ENCODE results near the gene CCNY.

DNA sequence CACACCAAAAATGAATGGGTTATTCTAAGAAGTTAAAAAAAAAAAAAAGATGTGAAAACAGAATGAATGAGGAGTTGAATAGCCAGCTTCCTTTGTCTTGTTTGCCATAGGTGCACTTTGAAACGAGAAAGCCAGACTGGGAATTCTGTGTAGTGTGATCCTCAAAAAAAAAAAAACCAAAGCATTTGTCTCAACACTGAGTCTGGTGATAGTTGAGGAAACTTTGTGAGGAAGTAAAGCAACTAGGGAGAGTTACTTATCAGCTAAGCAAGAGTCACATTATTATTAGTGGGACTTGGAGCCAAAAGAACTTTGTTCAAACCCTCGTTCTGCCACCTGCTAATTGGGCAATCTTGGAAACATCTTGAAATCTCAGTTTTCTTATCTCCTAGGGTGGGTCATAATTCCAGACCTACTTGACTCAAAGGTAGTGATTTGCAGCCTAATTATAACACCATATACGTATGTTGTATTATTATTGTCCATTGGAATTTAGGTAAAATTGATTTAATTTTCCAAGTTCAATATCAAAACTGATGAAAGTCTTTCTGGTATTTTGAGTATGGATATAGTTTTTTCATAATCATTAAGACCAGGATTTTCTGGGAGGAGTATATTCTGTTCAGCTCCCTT is 169.0 kb downstream of the CCNY start:
- TF ChIP-seq POLR2A (IDR thresholded peaks at IDR 0.05) (no peak), EP300 (IDR thresholded peaks at IDR 0.05) (no peak)
- TF ChIP-seq, protein P1, sequence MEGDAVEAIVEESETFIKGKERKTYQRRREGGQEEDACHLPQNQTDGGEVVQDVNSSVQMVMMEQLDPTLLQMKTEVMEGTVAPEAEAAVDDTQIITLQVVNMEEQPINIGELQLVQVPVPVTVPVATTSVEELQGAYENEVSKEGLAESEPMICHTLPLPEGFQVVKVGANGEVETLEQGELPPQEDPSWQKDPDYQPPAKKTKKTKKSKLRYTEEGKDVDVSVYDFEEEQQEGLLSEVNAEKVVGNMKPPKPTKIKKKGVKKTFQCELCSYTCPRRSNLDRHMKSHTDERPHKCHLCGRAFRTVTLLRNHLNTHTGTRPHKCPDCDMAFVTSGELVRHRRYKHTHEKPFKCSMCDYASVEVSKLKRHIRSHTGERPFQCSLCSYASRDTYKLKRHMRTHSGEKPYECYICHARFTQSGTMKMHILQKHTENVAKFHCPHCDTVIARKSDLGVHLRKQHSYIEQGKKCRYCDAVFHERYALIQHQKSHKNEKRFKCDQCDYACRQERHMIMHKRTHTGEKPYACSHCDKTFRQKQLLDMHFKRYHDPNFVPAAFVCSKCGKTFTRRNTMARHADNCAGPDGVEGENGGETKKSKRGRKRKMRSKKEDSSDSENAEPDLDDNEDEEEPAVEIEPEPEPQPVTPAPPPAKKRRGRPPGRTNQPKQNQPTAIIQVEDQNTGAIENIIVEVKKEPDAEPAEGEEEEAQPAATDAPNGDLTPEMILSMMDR (IDR thresholded peaks at IDR 0.05), result no peak
